ENCODE measurements around the gene PPP1R14D.

GRCh38 chr15:40867199-40867598 lies 38.7 kb upstream of the PPP1R14D start:
- no peak for TF ChIP-seq CTCF (conservative IDR thresholded peaks at IDR 0.05; ENCODE audit: low read length)
- no peak for TF ChIP-seq EZH2phosphoT487 (IDR thresholded peaks at IDR 0.05; ENCODE audit: borderline replicate concordance, low read depth, low read length)

Data from OCI-LY7 (cell line).